ENCODE measurements around the gene CCDC33.

Gene CCDC33

GRCh38 chr15:74373731-74374647 is 137.9 kb downstream of the CCDC33 start (continued):
- TF ChIP-seq, protein P1, sequence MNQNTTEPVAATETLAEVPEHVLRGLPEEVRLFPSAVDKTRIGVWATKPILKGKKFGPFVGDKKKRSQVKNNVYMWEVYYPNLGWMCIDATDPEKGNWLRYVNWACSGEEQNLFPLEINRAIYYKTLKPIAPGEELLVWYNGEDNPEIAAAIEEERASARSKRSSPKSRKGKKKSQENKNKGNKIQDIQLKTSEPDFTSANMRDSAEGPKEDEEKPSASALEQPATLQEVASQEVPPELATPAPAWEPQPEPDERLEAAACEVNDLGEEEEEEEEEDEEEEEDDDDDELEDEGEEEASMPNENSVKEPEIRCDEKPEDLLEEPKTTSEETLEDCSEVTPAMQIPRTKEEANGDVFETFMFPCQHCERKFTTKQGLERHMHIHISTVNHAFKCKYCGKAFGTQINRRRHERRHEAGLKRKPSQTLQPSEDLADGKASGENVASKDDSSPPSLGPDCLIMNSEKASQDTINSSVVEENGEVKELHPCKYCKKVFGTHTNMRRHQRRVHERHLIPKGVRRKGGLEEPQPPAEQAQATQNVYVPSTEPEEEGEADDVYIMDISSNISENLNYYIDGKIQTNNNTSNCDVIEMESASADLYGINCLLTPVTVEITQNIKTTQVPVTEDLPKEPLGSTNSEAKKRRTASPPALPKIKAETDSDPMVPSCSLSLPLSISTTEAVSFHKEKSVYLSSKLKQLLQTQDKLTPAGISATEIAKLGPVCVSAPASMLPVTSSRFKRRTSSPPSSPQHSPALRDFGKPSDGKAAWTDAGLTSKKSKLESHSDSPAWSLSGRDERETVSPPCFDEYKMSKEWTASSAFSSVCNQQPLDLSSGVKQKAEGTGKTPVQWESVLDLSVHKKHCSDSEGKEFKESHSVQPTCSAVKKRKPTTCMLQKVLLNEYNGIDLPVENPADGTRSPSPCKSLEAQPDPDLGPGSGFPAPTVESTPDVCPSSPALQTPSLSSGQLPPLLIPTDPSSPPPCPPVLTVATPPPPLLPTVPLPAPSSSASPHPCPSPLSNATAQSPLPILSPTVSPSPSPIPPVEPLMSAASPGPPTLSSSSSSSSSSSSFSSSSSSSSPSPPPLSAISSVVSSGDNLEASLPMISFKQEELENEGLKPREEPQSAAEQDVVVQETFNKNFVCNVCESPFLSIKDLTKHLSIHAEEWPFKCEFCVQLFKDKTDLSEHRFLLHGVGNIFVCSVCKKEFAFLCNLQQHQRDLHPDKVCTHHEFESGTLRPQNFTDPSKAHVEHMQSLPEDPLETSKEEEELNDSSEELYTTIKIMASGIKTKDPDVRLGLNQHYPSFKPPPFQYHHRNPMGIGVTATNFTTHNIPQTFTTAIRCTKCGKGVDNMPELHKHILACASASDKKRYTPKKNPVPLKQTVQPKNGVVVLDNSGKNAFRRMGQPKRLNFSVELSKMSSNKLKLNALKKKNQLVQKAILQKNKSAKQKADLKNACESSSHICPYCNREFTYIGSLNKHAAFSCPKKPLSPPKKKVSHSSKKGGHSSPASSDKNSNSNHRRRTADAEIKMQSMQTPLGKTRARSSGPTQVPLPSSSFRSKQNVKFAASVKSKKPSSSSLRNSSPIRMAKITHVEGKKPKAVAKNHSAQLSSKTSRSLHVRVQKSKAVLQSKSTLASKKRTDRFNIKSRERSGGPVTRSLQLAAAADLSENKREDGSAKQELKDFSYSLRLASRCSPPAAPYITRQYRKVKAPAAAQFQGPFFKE (tag by site-specific recombination; IDR thresholded peaks at IDR 0.05; ENCODE audit: borderline replicate concordance), result no peak
- TF ChIP-seq ZNF24 (tag by site-specific recombination; IDR thresholded peaks at IDR 0.05) (0 out of 2 replicates have a peak, but pooled peaks have one; percentile 54), ZNF362 (tag by site-specific recombination; IDR thresholded peaks at IDR 0.05) (no peak), ZNF747 (tag by site-specific recombination; IDR thresholded peaks at IDR 0.05) (no peak), KLF10 (tag by site-specific recombination; IDR thresholded peaks at IDR 0.05) (0 out of 2 replicates have a peak, but pooled peaks have one; percentile 18), ZNF777 (tag by site-specific recombination; IDR thresholded peaks at IDR 0.05; ENCODE audit: borderline replicate concordance) (peak; percentile 51; the same call in 1 of the 2 replicates), ZNF112 (tag by site-specific recombination; IDR thresholded peaks at IDR 0.05) (no peak), YY2 (tag by site-specific recombination; IDR thresholded peaks at IDR 0.05) (no peak), ZSCAN16 (tag by site-specific recombination; IDR thresholded peaks at IDR 0.05) (0 out of 2 replicates have a peak, but pooled peaks have one; percentile 20), ZNF292 (tag by site-specific recombination; IDR thresholded peaks at IDR 0.05; ENCODE audit: borderline replicate concordance, low read depth) (no peak), ZNF530 (tag by site-specific recombination; IDR thresholded peaks at IDR 0.05; ENCODE audit: low read depth) (no peak), ZNF76 (tag by site-specific recombination; IDR thresholded peaks at IDR 0.05; ENCODE audit: borderline replicate concordance, low read depth) (peak; percentile 59; the same call in 1 of the 2 replicates), ZNF560 (tag by site-specific recombination; IDR thresholded peaks at IDR 0.05; ENCODE audit: borderline replicate concordance) (no peak), FEZF1 (tag by site-specific recombination; IDR thresholded peaks at IDR 0.05) (no peak), ZNF184 (tag by site-specific recombination; IDR thresholded peaks at IDR 0.05) (no peak)
- TF ChIP-seq, protein P2, sequence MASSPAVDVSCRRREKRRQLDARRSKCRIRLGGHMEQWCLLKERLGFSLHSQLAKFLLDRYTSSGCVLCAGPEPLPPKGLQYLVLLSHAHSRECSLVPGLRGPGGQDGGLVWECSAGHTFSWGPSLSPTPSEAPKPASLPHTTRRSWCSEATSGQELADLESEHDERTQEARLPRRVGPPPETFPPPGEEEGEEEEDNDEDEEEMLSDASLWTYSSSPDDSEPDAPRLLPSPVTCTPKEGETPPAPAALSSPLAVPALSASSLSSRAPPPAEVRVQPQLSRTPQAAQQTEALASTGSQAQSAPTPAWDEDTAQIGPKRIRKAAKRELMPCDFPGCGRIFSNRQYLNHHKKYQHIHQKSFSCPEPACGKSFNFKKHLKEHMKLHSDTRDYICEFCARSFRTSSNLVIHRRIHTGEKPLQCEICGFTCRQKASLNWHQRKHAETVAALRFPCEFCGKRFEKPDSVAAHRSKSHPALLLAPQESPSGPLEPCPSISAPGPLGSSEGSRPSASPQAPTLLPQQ (tag by site-specific recombination; IDR thresholded peaks at IDR 0.05), result peak; percentile 73
- TF ChIP-seq, protein P3, sequence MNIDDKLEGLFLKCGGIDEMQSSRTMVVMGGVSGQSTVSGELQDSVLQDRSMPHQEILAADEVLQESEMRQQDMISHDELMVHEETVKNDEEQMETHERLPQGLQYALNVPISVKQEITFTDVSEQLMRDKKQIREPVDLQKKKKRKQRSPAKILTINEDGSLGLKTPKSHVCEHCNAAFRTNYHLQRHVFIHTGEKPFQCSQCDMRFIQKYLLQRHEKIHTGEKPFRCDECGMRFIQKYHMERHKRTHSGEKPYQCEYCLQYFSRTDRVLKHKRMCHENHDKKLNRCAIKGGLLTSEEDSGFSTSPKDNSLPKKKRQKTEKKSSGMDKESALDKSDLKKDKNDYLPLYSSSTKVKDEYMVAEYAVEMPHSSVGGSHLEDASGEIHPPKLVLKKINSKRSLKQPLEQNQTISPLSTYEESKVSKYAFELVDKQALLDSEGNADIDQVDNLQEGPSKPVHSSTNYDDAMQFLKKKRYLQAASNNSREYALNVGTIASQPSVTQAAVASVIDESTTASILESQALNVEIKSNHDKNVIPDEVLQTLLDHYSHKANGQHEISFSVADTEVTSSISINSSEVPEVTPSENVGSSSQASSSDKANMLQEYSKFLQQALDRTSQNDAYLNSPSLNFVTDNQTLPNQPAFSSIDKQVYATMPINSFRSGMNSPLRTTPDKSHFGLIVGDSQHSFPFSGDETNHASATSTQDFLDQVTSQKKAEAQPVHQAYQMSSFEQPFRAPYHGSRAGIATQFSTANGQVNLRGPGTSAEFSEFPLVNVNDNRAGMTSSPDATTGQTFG (tag by site-specific recombination; IDR thresholded peaks at IDR 0.05; ENCODE audit: borderline replicate concordance), result no peak
- TF ChIP-seq, protein P4, sequence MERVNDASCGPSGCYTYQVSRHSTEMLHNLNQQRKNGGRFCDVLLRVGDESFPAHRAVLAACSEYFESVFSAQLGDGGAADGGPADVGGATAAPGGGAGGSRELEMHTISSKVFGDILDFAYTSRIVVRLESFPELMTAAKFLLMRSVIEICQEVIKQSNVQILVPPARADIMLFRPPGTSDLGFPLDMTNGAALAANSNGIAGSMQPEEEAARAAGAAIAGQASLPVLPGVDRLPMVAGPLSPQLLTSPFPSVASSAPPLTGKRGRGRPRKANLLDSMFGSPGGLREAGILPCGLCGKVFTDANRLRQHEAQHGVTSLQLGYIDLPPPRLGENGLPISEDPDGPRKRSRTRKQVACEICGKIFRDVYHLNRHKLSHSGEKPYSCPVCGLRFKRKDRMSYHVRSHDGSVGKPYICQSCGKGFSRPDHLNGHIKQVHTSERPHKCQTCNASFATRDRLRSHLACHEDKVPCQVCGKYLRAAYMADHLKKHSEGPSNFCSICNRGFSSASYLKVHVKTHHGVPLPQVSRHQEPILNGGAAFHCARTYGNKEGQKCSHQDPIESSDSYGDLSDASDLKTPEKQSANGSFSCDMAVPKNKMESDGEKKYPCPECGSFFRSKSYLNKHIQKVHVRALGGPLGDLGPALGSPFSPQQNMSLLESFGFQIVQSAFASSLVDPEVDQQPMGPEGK (tag by site-specific recombination; IDR thresholded peaks at IDR 0.05), result peak; percentile 98
- TF ChIP-seq, protein P5, sequence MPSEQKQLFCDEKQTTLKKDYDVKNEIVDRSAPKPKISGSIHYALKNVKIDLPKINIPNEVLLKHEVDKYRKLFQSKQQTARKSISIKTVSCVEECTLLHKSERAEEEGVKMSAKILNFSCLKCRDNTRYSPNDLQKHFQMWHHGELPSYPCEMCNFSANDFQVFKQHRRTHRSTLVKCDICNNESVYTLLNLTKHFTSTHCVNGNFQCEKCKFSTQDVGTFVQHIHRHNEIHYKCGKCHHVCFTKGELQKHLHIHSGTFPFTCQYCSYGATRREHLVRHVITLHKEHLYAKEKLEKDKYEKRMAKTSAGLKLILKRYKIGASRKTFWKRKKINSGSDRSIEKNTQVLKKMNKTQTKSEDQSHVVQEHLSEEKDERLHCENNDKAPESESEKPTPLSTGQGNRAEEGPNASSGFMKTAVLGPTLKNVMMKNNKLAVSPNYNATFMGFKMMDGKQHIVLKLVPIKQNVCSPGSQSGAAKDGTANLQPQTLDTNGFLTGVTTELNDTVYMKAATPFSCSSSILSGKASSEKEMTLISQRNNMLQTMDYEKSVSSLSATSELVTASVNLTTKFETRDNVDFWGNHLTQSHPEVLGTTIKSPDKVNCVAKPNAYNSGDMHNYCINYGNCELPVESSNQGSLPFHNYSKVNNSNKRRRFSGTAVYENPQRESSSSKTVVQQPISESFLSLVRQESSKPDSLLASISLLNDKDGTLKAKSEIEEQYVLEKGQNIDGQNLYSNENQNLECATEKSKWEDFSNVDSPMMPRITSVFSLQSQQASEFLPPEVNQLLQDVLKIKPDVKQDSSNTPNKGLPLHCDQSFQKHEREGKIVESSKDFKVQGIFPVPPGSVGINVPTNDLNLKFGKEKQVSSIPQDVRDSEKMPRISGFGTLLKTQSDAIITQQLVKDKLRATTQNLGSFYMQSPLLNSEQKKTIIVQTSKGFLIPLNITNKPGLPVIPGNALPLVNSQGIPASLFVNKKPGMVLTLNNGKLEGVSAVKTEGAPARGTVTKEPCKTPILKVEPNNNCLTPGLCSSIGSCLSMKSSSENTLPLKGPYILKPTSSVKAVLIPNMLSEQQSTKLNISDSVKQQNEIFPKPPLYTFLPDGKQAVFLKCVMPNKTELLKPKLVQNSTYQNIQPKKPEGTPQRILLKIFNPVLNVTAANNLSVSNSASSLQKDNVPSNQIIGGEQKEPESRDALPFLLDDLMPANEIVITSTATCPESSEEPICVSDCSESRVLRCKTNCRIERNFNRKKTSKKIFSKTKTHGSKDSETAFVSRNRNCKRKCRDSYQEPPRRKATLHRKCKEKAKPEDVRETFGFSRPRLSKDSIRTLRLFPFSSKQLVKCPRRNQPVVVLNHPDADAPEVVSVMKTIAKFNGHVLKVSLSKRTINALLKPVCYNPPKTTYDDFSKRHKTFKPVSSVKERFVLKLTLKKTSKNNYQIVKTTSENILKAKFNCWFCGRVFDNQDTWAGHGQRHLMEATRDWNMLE (tag by site-specific recombination; conservative IDR thresholded peaks at IDR 0.05; ENCODE audit: low read depth), result 0 out of 2 replicates have a peak, but pooled peaks have one; percentile 27
